K562 (cell line): ENCODE data around the gene SIT1. TPM values are rescaled to one million over a fixed set of nuclear protein-coding genes. Genes with fewer than 3 reads are reported as not detected.

Experiments used
- CBX2 ChIP-seq: fragments of 200-600 bp; sonication (generic); IDR thresholded peaks from one replicate; pipeline ENCODE4 v1.6.1; 2012; ENCODE audit warnings: mild to moderate bottlenecking, low read length, inconsistent platforms; ENCODE audit not compliant: insufficient read depth, poor library complexity, severe bottlenecking
- CSDE1 ChIP-seq, 2 experiments: fragments of 450-650 bp; IDR thresholded peaks; 2 replicates each; pipeline ENCODE4 v1.6.1; 2016; ENCODE audit warnings: mild to moderate bottlenecking in 1 of 2
- ETV1 ChIP-seq: fragments of 450-650 bp; conservative IDR thresholded peaks from 2 replicates; pipeline ENCODE4 v1.6.1; 2016; ENCODE audit warnings: missing genetic modification characterization, control low read depth, low read depth, missing compliant biosample characterization
- HDGF ChIP-seq: fragments of 450-650 bp; IDR thresholded peaks from 2 replicates; pipeline ENCODE4 v1.6.1; 2016
- MAFG ChIP-seq: fragments of 450-650 bp; conservative IDR thresholded peaks from 2 replicates; pipeline ENCODE4 v1.6.1; 2016; ENCODE audit warnings: missing genetic modification characterization, missing compliant biosample characterization
- MAZ ChIP-seq, 2 experiments: fragments of 450-650 bp in 1 of 2; sonication (generic) in 1 of 2; formaldehyde crosslinking; IDR thresholded peaks in 1 of 2; conservative IDR thresholded peaks in 1 of 2; 2 replicates each; pipeline versions ENCODE4 v1.4.0 to v1.5.0; 2020; ENCODE audit warnings: mild to moderate bottlenecking in 1 of 2, missing genetic modification reagents in 1 of 2
- SMARCB1 ChIP-seq: IDR thresholded peaks from 2 replicates; pipeline ENCODE4 v1.6.1; 2011; ENCODE audit warnings: improper control_type of control experiment, low read depth; ENCODE audit not compliant: insufficient read length
- STAG1 ChIP-seq: sonication (generic); formaldehyde crosslinking; IDR thresholded peaks from 2 replicates; pipeline ENCODE4 v1.5.0; 2020; ENCODE audit warnings: missing genetic modification reagents, borderline replicate concordance
- THAP12 ChIP-seq: fragments of 250-450 bp; sonication (Bioruptor Pico); IDR thresholded peaks from 2 replicates; pipeline ENCODE4 v1.9.0; 2021; ENCODE audit warnings: mild to moderate bottlenecking, inconsistent platforms
- U2AF2 ChIP-seq: fragments of 200-400 bp; formaldehyde crosslinking; optimal IDR thresholded peaks from 2 replicates; pipeline ENCODE3; 2017; ENCODE audit warnings: low read depth, mild to moderate bottlenecking, low read length
- ZBTB26 ChIP-seq: fragments of 450-650 bp; formaldehyde crosslinking; IDR thresholded peaks from 2 replicates; pipeline ENCODE4 v1.4.0; 2022; ENCODE audit warnings: missing genetic modification characterization
- ZBTB40 ChIP-seq, 2 experiments: fragments of 450-650 bp in 1 of 2; sonication (generic) in 1 of 2; formaldehyde crosslinking in 1 of 2; IDR thresholded peaks; 2 replicates each; pipeline versions ENCODE4 v1.7.1 to v1.9.0; 2016 to 2022; ENCODE audit warnings: inconsistent platforms in 1 of 2, mild to moderate bottlenecking in 1 of 2, missing genetic modification reagents in 1 of 2
- ZNF146 ChIP-seq: IDR thresholded peaks from one replicate; pipeline ENCODE4 v1.6.1; 2018; ENCODE audit warnings: missing compliant biosample characterization; ENCODE audit not compliant: unreplicated experiment
- polyA plus RNA-seq, 8 experiments: library from polyadenylated mRNA; depleted of rRNA in 4 of 8; stranded (reverse) in 5 of 8; unstranded in 3 of 8; fragments of >200 nt; fragmentation: Nextera tagmentation in 2 of 8; fragmentation: Illumina TruSeq in 1 of 8; extraction: Ambion mirVana in 2 of 8; extraction: Trizol in 1 of 8; gene quantifications; 2 replicates each; pipeline versions ENCODE4 v1.2.1 to v1.2.3, GENCODE V29; 2011 to 2014; ENCODE audit warnings: inconsistent platforms in 1 of 8, missing spikeins in 1 of 8
- total RNA-seq, 7 experiments: library from RNA; depleted of rRNA in 6 of 7; stranded (reverse); fragments of >200 nt in 6 of 7; fragmentation: Illumina TruSeq in 2 of 7; extraction: Trizol in 2 of 7; gene quantifications; 2 replicates each; pipeline versions ENCODE4 v1.2.1 to v1.2.3, GENCODE V29; 2011 to 2021; ENCODE audit warnings: low replicate concordance in 1 of 7

The SIT1 gene
- total and polyA plus RNA-seq, 9 of the 15 experiments (the other 6 are each of a cell fraction or from before 2014, with no cell fraction given), result not detected

GRCh38 chr9:35603986-35604577, 46.6 kb downstream of the SIT1 start (continued):
- TF ChIP-seq ZBTB40 (IDR thresholded peaks at IDR 0.05), result peak; percentile 75
- TF ChIP-seq ZBTB40 (CRISPR knock-in tag; IDR thresholded peaks at IDR 0.05), result no peak
- TF ChIP-seq HDGF, result no peak
- TF ChIP-seq ZNF146 (CRISPR knock-in tag), result no peak
- no peak for TF ChIP-seq STAG1 (CRISPR knock-in tag)
- peak; percentile 54 to 61; a peak in 2 of 4 replicates for TF ChIP-seq MAZ (CRISPR knock-in tag; conservative IDR thresholded peaks at IDR 0.05 in 1 of 2, IDR thresholded peaks at IDR 0.05 in 1 of 2)
- TF ChIP-seq SMARCB1, result no peak
- no peak for TF ChIP-seq U2AF2
- 0 out of 2 replicates have a peak, but pooled peaks have one; percentile 12 for TF ChIP-seq MAFG (tag)
- TF ChIP-seq CBX2, result no peak
- TF ChIP-seq ETV1 (tag), result no peak; the same call in 1 of the 2 replicates
- TF ChIP-seq CSDE1 (IDR thresholded peaks at IDR 0.05), result no peak
- no peak for TF ChIP-seq ZBTB26 (CRISPR knock-in tag)
- TF ChIP-seq THAP12, result no peak
